Kidney (tissue), 14 donors: ENCODE results near the gene LDLRAD4. TPM values are rescaled to one million over a fixed set of nuclear protein-coding genes. Genes with fewer than 3 reads are reported as not detected.
A peak's percentile ranks its signal among the peaks of the same experiment; 100 is the strongest.

Experiments
- DNase-seq, 5 donors: peaks; one replicate each; pipeline ENCODE4 v3.0.0-alpha.2; 2013 to 2020
- FAIRE-seq: peaks from 2 replicates; lab custom pipeline; 2012; peaks lifted over from hg19 to GRCh38; lab: Jason Lieb, UNC
- H3K27ac ChIP-seq, 2 donors: one replicate each; pipeline ENCODE4 v1.7.0; 2013; ENCODE audit warnings: low read depth in 2 of 2, low read length in 2 of 2, inconsistent platforms in 1 of 2
- H3K27me3 ChIP-seq: one replicate; pipeline ENCODE4 v1.7.1; 2013; ENCODE audit warnings: low read length, inconsistent platforms; ENCODE audit not compliant: control insufficient read depth, insufficient read depth
- H3K36me3 ChIP-seq, 3 donors: one replicate each; pipeline versions ENCODE4 v1.7.0 to v1.7.1; 2013; ENCODE audit warnings: low read length in 3 of 3, control low read depth in 1 of 3, inconsistent platforms in 1 of 3; ENCODE audit not compliant: insufficient read depth in 3 of 3, control insufficient read depth in 2 of 3
- H3K4me1 ChIP-seq, 3 donors: one replicate each; pipeline versions ENCODE4 v1.7.0 to v1.7.1; 2013; ENCODE audit warnings: low read length in 3 of 3, inconsistent platforms in 1 of 3, low read depth in 1 of 3; ENCODE audit not compliant: control insufficient read depth in 2 of 3, insufficient read depth in 2 of 3
- H3K4me3 ChIP-seq, 3 donors: one replicate each; pipeline versions ENCODE4 v1.7.0 to v1.8.1; 2013; ENCODE audit warnings: low read length in 3 of 3, control low read depth in 1 of 3, inconsistent platforms in 1 of 3
- H3K9ac ChIP-seq, 3 donors: one replicate each; pipeline versions ENCODE4 v1.7.0 to v1.7.1; 2013; ENCODE audit warnings: low read length in 3 of 3, control low read depth in 1 of 3, inconsistent platforms in 1 of 3
- H3K9me3 ChIP-seq, 3 donors: one replicate each; pipeline versions ENCODE4 v1.7.0 to v1.7.1; 2013; ENCODE audit warnings: low read length in 3 of 3, control low read depth in 1 of 3, inconsistent platforms in 1 of 3; ENCODE audit not compliant: control insufficient read depth in 2 of 3, insufficient read depth in 1 of 3
- CTCF ChIP-seq: IDR thresholded peaks from 3 replicates; pipeline ENCODE4 v1.5.1; 2012; ENCODE audit warnings: mild to moderate bottlenecking, moderate library complexity, borderline replicate concordance; ENCODE audit not compliant: insufficient read depth; ENCODE audit errors: extremely low read depth
- intact Hi-C: fragments of 100-400 bp; cut with DNase I; formaldehyde crosslinking; loops from one replicate; pipeline ENCODE4 v1.11.1; 2022
- polyA plus RNA-seq: library from polyadenylated mRNA; stranded (reverse); fragments of 350-450 nt; fragmentation: Illumina TruSeq; extraction: RNeasy Lipid Tissue Mini Kit (QIAGEN cat#74804); gene quantifications from one replicate; pipeline ENCODE4 v1.2.3, GENCODE V29; 2014; ENCODE audit warnings: low read depth, low replicate concordance; ENCODE audit not compliant: insufficient read depth
- total RNA-seq: library from RNA; stranded (reverse); fragmentation: NEBNext Ultra II Directional; extraction: Animal tissue kit (Norgen Biotek cat#: 25700); gene quantifications from one replicate; pipeline ENCODE4 v1.2.1, GENCODE V29; 2021
- donor health status: control.
- donor health status: control.
- donor health status: control.
- donor health status: control.
- donor health status: control.
- donor health status: DM: yes; HTN: yes; CAD: no.
- donor health status: Normal renal cell carcinoma (clear cell type).

The LDLRAD4 gene
- total and polyA plus RNA-seq, 2 donors from 2014 or later, result 2.3 to 42.3 TPM

DNA sequence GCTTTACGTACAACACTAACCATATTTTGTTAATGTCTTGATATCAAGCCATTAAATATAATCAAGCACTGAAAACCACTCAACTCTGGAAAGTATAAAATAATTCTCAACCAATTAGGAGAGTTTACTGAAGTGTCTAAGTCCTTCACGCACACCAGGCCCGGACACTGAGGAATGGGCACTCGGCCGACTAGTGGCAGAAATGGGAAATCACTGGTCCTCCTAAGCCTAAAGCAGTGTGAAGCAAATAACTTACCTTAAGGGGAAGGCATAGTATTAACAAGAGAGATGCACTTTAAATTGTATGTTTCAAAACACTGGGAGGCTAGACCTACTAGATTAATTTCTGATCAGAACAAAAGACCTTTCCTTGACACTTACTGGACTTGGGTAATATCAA is 462.1 kb downstream of the LDLRAD4 start:
- DNase-seq, result peak in 3 of 5 donors; percentile 35 to 63 (median 43)
- intact Hi-C loops, result no loop called here
- no peaks in the 10 kb centered on the region for H3K27me3 ChIP-seq
- FAIRE-seq, result no peak
- H3K27ac ChIP-seq, result no peak overlapping the region
- no peak overlapping the region for H3K4me3 ChIP-seq
- H3K36me3 ChIP-seq, result no peaks in the 10 kb centered on the region
- TF ChIP-seq CTCF, result peak; percentile 28
- H3K9me3 ChIP-seq, result no peaks in the 10 kb centered on the region
- H3K9ac ChIP-seq, result no peak overlapping the region
- H3K4me1 ChIP-seq, result peaks cover 0 to 3% (median 0%) of the 10 kb centered on the region in 3 donors

DNA sequence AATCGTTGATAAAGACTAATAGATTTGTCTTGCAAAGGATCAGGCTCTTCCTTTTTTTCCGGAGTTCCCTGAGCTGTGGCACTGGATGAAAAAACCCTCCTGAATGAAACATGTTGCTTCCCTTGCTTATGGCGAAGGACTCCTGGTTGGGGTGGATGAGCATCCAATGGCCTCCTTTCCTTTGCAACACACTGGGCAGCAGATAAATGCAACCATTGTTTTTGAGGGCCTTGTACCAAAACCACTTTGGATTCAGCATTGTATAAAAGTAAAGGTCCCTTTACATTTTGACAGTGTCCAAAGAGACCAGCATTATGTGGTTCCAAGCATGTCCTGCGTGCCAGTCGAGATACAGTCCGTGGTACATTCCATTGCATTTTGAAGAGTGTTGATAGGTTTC is 463.1 kb downstream of the LDLRAD4 start:
- H3K9ac ChIP-seq, result no peak overlapping the region
- intact Hi-C loops, result no loop called here
- no peak for FAIRE-seq
- no peaks in the 10 kb centered on the region for H3K9me3 ChIP-seq
- no peak overlapping the region for H3K4me3 ChIP-seq
- peaks cover 0 to 3% (median 0%) of the 10 kb centered on the region in 3 donors for H3K4me1 ChIP-seq
- H3K36me3 ChIP-seq, result no peaks in the 10 kb centered on the region
- no peaks in the 10 kb centered on the region for H3K27me3 ChIP-seq
- no peak for DNase-seq
- H3K27ac ChIP-seq, result no peak overlapping the region
- no peak for TF ChIP-seq CTCF

- Histone ChIP-seq H3K27me3 (no peaks in the 10 kb centered on the region), H3K4me1 (peaks cover 0 to 3% (median 0%) of the 10 kb centered on the region in 3 donors), H3K9me3 (no peaks in the 10 kb centered on the region), H3K36me3 (no peaks in the 10 kb centered on the region), H3K27ac (no peak overlapping the region), H3K4me3 (no peak overlapping the region), H3K9ac (no peak overlapping the region)
- intact Hi-C loops, result no loop called here
- TF ChIP-seq CTCF, result no peak
- FAIRE-seq, result no peak
- no peak for DNase-seq
These were observed 466.0 kb downstream of the LDLRAD4 start for GRCh38 chr18:13684546-13684945.
